Astrocyte (in vitro differentiated cells and primary cell): Measurements from ENCODE around the gene ROR1.

Source experiments
- EZH2 ChIP-seq: IDR thresholded peaks from 2 replicates; pipeline ENCODE4 v1.6.1; 2012; ENCODE audit warnings: mild to moderate bottlenecking, low read length, inconsistent platforms; ENCODE audit not compliant: insufficient read depth
- TF ChIP-seq, protein P1 (sequence below): IDR thresholded peaks from 2 replicates; pipeline ENCODE4 v1.5.1; 2011; ENCODE audit warnings: low read depth, mild to moderate bottlenecking, inconsistent platforms, low read length, moderate library complexity; ENCODE audit not compliant: insufficient read depth

DNA sequence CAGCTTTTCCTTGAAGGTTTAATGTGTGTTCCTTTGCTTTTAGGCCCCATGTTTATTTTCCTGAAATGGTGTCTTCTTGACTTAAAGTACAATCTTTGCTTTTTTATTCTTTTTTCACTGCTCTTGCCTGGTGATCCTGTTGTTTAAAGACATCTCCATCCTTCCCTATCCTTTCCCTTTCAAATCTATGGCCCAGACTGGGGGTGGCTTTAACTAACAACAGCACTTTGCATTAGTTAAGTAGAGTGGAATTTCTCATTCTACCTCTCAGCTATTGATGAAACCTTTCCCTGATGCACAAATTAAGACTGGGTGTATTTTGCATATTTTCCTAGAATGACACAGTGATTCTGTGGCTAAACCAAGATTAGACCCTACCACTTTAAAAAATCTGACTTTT is 84.3 kb downstream of the ROR1 start:
- no peak for TF ChIP-seq EZH2
- TF ChIP-seq, protein P1, sequence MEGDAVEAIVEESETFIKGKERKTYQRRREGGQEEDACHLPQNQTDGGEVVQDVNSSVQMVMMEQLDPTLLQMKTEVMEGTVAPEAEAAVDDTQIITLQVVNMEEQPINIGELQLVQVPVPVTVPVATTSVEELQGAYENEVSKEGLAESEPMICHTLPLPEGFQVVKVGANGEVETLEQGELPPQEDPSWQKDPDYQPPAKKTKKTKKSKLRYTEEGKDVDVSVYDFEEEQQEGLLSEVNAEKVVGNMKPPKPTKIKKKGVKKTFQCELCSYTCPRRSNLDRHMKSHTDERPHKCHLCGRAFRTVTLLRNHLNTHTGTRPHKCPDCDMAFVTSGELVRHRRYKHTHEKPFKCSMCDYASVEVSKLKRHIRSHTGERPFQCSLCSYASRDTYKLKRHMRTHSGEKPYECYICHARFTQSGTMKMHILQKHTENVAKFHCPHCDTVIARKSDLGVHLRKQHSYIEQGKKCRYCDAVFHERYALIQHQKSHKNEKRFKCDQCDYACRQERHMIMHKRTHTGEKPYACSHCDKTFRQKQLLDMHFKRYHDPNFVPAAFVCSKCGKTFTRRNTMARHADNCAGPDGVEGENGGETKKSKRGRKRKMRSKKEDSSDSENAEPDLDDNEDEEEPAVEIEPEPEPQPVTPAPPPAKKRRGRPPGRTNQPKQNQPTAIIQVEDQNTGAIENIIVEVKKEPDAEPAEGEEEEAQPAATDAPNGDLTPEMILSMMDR: no peak
